PFSK-1 (cell line): Measurements from ENCODE around the gene FOSL1.

Source experiments
- FOXP2 ChIP-seq: optimal IDR thresholded peaks from 2 replicates; pipeline ENCODE3; 2011; ENCODE audit warnings: borderline replicate concordance, control low read depth, inconsistent platforms; ENCODE audit not compliant: insufficient read depth; ENCODE audit errors: extremely low read length, extremely low read depth
- POLR2AphosphoS5 ChIP-seq: IDR thresholded peaks from 2 replicates; pipeline ENCODE4 v1.6.1; 2012; ENCODE audit warnings: low read depth, mild to moderate bottlenecking, control low read depth, low read length, moderate library complexity
- SIN3A ChIP-seq: IDR thresholded peaks from 2 replicates; pipeline ENCODE4 v1.6.1; 2012; ENCODE audit warnings: mild to moderate bottlenecking, low read length, moderate library complexity, borderline replicate concordance; ENCODE audit not compliant: insufficient read depth
- TAF1 ChIP-seq: IDR thresholded peaks from 2 replicates; pipeline ENCODE4 v1.6.1; 2012; ENCODE audit warnings: low read length, control low read depth, borderline replicate concordance; ENCODE audit not compliant: insufficient read depth
- TF ChIP-seq, protein P1 (sequence below), 2 experiments: IDR thresholded peaks; 2 replicates each; pipeline versions ENCODE4 v1.6.1 to v1.8.0; 2011 to 2012; ENCODE audit warnings: low read depth in 2 of 2, low read length in 2 of 2, control low read depth in 1 of 2, inconsistent platforms in 1 of 2, mild to moderate bottlenecking in 1 of 2, moderate library complexity in 1 of 2; ENCODE audit not compliant: insufficient read depth in 1 of 2

Gene FOSL1

DNA sequence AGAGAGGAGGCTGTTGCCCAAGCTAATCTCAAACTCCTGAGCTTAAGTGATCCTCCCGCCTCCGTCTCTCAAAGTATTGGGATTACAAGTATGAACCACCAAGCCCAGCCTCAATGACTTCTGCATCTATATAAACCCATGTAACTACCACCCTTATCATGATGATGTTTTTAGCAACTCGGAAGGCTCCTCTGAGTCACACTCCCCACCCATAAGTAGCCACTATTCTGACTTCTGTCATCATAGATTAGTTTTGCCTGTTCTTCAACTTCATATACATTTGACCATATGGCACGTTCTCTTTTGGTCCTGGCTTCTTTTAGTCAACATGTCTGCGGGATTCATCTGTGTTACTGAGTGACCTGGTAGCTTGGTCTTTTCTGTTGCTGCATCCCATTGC, 6.4 kb upstream of the FOSL1 start:
- TF ChIP-seq, protein P1, sequence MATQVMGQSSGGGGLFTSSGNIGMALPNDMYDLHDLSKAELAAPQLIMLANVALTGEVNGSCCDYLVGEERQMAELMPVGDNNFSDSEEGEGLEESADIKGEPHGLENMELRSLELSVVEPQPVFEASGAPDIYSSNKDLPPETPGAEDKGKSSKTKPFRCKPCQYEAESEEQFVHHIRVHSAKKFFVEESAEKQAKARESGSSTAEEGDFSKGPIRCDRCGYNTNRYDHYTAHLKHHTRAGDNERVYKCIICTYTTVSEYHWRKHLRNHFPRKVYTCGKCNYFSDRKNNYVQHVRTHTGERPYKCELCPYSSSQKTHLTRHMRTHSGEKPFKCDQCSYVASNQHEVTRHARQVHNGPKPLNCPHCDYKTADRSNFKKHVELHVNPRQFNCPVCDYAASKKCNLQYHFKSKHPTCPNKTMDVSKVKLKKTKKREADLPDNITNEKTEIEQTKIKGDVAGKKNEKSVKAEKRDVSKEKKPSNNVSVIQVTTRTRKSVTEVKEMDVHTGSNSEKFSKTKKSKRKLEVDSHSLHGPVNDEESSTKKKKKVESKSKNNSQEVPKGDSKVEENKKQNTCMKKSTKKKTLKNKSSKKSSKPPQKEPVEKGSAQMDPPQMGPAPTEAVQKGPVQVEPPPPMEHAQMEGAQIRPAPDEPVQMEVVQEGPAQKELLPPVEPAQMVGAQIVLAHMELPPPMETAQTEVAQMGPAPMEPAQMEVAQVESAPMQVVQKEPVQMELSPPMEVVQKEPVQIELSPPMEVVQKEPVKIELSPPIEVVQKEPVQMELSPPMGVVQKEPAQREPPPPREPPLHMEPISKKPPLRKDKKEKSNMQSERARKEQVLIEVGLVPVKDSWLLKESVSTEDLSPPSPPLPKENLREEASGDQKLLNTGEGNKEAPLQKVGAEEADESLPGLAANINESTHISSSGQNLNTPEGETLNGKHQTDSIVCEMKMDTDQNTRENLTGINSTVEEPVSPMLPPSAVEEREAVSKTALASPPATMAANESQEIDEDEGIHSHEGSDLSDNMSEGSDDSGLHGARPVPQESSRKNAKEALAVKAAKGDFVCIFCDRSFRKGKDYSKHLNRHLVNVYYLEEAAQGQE (IDR thresholded peaks at IDR 0.05; ENCODE audit: insufficient read depth in 1 of 2, low read depth in 2 of 2, low read length in 2 of 2): no peak
- no peak for TF ChIP-seq POLR2AphosphoS5
- no peak for TF ChIP-seq FOXP2
- no peak for TF ChIP-seq SIN3A
- TF ChIP-seq TAF1: no peak

DNA sequence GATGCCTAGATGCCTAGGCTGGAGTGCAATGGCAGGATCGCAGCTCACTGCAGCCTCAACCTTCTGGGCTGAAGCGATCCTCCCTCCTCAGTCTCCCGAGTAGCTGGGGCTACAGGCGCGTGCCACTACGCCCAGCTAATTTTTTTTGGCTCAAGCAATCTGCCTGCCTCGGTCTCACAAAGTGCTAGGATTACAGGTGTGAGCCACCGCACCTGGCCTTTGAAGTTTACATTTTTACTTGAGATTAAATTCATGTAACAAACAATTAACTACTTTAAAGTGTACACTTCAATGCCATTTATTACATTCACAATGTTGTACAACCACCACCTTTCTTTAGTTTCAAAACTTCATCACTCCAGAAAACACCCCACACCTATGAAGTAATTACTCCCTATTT, 3.5 kb upstream of the FOSL1 start:
- no peak for TF ChIP-seq TAF1
- TF ChIP-seq, protein P1 (IDR thresholded peaks at IDR 0.05; ENCODE audit: insufficient read depth in 1 of 2, low read depth in 2 of 2, low read length in 2 of 2): no peak

DNA sequence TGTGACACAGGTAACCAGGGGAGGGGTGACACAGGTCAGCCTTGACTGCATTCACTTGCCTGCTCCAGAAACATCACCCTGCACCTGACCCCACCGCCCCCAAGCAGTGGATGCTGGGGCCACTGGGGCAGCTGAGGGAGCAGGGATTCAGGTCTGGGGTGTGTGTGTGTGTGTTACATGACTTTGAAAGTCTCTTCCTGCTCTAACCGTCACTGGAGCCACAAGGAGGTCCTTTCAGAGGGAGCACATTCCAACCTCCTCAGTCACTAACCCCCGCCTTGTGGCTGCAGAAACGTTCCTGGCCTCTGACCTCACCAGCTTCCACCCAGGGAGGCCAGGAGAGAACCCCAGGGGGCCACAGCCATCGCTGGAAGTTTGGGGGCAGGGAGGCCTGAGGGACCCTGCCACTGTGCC, 2.9 kb upstream of the FOSL1 start:
- TF ChIP-seq POLR2AphosphoS5 (no peak), SIN3A (no peak), FOXP2 (no peak), TAF1 (no peak)
- TF ChIP-seq, protein P1 (IDR thresholded peaks at IDR 0.05; ENCODE audit: insufficient read depth in 1 of 2, low read depth in 2 of 2, low read length in 2 of 2): no peak

- no peak for TF ChIP-seq POLR2AphosphoS5
- no peak for TF ChIP-seq TAF1
- TF ChIP-seq, protein P1 (IDR thresholded peaks at IDR 0.05; ENCODE audit: insufficient read depth in 1 of 2, low read depth in 2 of 2, low read length in 2 of 2): no peak
- TF ChIP-seq SIN3A: no peak
- TF ChIP-seq FOXP2: no peak
Measured at GRCh38 chr11:65900899-65901180, 652 bp upstream of the FOSL1 start.

DNA sequence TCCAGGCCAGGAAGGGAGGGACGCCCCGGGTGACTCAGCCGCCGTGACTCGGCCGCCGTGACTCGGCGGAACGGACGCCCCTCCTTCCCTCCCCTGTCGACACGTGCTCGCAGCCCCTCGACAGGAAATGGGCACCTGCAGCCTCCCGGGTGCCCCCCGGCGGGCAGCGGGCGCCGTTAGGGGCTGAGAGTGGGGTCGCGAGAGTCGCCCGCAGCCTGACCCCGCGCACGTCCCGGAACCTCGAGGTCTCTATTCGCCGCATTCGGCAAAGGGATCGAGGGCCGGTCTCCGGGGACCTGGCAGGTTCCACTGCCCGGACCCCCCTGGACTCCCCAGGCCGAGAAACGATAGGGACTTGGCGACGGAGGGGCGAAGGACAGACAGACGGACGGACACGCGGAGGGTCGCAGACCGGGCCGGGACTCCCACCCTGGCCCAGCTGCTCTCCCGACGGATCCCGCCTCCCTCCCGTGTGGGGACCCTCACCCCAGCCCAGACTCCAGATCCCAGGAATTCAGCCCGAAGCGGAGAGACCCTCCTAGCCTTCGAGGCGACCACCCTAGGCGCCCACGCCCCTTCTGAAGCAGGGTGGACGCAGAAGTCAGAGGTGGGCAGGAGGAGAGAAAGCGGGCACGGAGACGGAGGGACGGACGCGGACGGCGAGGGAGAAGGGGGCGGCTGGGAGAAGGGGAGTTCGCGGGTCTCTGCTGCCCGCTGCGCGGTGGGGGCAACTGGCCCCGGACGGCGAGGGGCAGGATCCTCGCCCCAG, 648 bp downstream of the FOSL1 start:
- TF ChIP-seq, protein P1 (IDR thresholded peaks at IDR 0.05; ENCODE audit: insufficient read depth in 1 of 2, low read depth in 2 of 2, low read length in 2 of 2): no peak; a peak in 1 of 4 replicates
- 0 out of 2 replicates have a peak, but pooled peaks have one; percentile 34 for TF ChIP-seq POLR2AphosphoS5
- peak; percentile 79; the same call in 1 of the 2 replicates for TF ChIP-seq TAF1
- TF ChIP-seq SIN3A: peak; percentile 71; the same call in 1 of the 2 replicates
- TF ChIP-seq FOXP2: no peak
